HG02623 (cell line): ENCODE results near the gene TMEM229B.
"Not testable (repeated sequence)": the region's sequence is repeated elsewhere in the genome, so short reads cannot be mapped to it uniquely, and the experiment has no call there.

Experiments used
- ATAC-seq: cut with Tn5 transposase; IDR thresholded peaks from one replicate; pipeline ENCODE4 v1.9.1; 2021; ENCODE audit warnings: moderate library complexity; ENCODE audit not compliant: unreplicated experiment

TMEM229B gene

GRCh38 chr14:67459336-67459735 is 29.2 kb downstream of the TMEM229B start:
- no peak for ATAC-seq

- no peak for ATAC-seq
These were observed 30.7 kb downstream of the TMEM229B start for GRCh38 chr14:67457782-67458181.

- ATAC-seq: no peak
These were observed 31.8 kb downstream of the TMEM229B start for GRCh38 chr14:67456732-67457131.

- ATAC-seq: no peak
These were observed 34.8 kb downstream of the TMEM229B start for GRCh38 chr14:67453575-67454300.

GRCh38 chr14:67451667-67452066 is 36.9 kb downstream of the TMEM229B start:
- ATAC-seq: not testable (repeated sequence)

- no peak for ATAC-seq
These were observed 39.4 kb downstream of the TMEM229B start for GRCh38 chr14:67449096-67449495.

- ATAC-seq: no peak
These were observed 41.5 kb downstream of the TMEM229B start for GRCh38 chr14:67447033-67447381.

GRCh38 chr14:67446371-67447032 is 42.0 kb downstream of the TMEM229B start:
- no peak for ATAC-seq

- ATAC-seq: no peak
These were observed 44.1 kb downstream of the TMEM229B start for GRCh38 chr14:67444395-67444794.

- no peak for ATAC-seq
These were observed 46.2 kb downstream of the TMEM229B start for GRCh38 chr14:67442139-67442906.

- no peak for ATAC-seq
These were observed 46.8 kb downstream of the TMEM229B start for GRCh38 chr14:67441672-67442071.

GRCh38 chr14:67441256-67441655 is 47.3 kb downstream of the TMEM229B start:
- no peak for ATAC-seq

GRCh38 chr14:67440513-67440912 is 48.0 kb downstream of the TMEM229B start:
- ATAC-seq: no peak

- ATAC-seq: no peak
These were observed 49.6 kb downstream of the TMEM229B start for GRCh38 chr14:67438969-67439368.

- no peak for ATAC-seq
These were observed 52.3 kb downstream of the TMEM229B start for GRCh38 chr14:67436006-67436866.

GRCh38 chr14:67435603-67436002 is 52.9 kb downstream of the TMEM229B start:
- no peak for ATAC-seq

- no peak for ATAC-seq
These were observed 56.4 kb downstream of the TMEM229B start for GRCh38 chr14:67432050-67432564.

GRCh38 chr14:67429510-67430205 is 58.9 kb downstream of the TMEM229B start:
- no peak for ATAC-seq

- no peak for ATAC-seq
These were observed 60.0 kb downstream of the TMEM229B start for GRCh38 chr14:67428501-67429031.
